Small intestine (tissue), 7 donors: ENCODE data around the gene KCNE3. TPM values are rescaled to one million over a fixed set of nuclear protein-coding genes. Genes with fewer than 3 reads are reported as not detected.

Source experiments
- DNase-seq, 2 donors: peaks; one replicate each; pipeline versions ENCODE4 v3.0.0 to v3.0.0-alpha.2; 2013
- FAIRE-seq: peaks from 2 replicates; lab custom pipeline; 2012; peaks lifted over from hg19 to GRCh38; lab: Jason Lieb, UNC
- H3K27ac ChIP-seq, 3 donors: one replicate each; pipeline ENCODE4 v1.5.1; 2013; ENCODE audit warnings: low read length in 2 of 3, mild to moderate bottlenecking in 2 of 3, control low read depth in 1 of 3, inconsistent platforms in 1 of 3, low read depth in 1 of 3, moderate library complexity in 1 of 3
- H3K27me3 ChIP-seq, 3 donors: one replicate each; pipeline ENCODE4 v1.6.1; 2013; ENCODE audit warnings: low read length in 3 of 3, inconsistent platforms in 1 of 3; ENCODE audit not compliant: control insufficient read depth in 3 of 3, insufficient read depth in 3 of 3
- H3K36me3 ChIP-seq, 3 donors: one replicate each; pipeline ENCODE4 v1.6.1; 2013; ENCODE audit warnings: low read length in 3 of 3, inconsistent platforms in 1 of 3, low read depth in 1 of 3, mild to moderate bottlenecking in 1 of 3, moderate library complexity in 1 of 3; ENCODE audit not compliant: control insufficient read depth in 3 of 3, insufficient read depth in 2 of 3
- H3K4me1 ChIP-seq, 3 donors: one replicate each; pipeline ENCODE4 v1.6.1; 2013; ENCODE audit warnings: low read length in 2 of 3, inconsistent platforms in 1 of 3, low read depth in 1 of 3, mild to moderate bottlenecking in 1 of 3, moderate library complexity in 1 of 3; ENCODE audit not compliant: control insufficient read depth in 3 of 3, insufficient read depth in 2 of 3
- H3K4me3 ChIP-seq, 3 donors: one replicate each; pipeline ENCODE4 v1.5.1; 2013; ENCODE audit warnings: low read length in 3 of 3, control low read depth in 1 of 3, inconsistent platforms in 1 of 3, low read depth in 1 of 3, mild to moderate bottlenecking in 1 of 3, moderate library complexity in 1 of 3
- H3K9me3 ChIP-seq, 2 donors: one replicate each; pipeline ENCODE4 v1.6.1; 2013; ENCODE audit warnings: low read depth in 1 of 2, low read length in 1 of 2; ENCODE audit not compliant: control insufficient read depth in 2 of 2, insufficient read depth in 1 of 2
- WGBS, 3 donors: extraction: QIAGEN DNeasy Blood & Tissue Kit; methylation state at CpG; one replicate each; pipeline ENCODE4 v1.1.7; 2013; 5-methylcytosine and 5-hydroxymethylcytosine counted together
- polyA plus RNA-seq, 4 donors: library from polyadenylated mRNA; stranded (reverse) in 3 of 4; unstranded in 1 of 4; fragments of 200-250 nt in 3 of 4; fragments of 120-200 nt in 1 of 4; gene quantifications; one replicate each; pipeline versions ENCODE4 v1.2.1 to v1.2.3, GENCODE V29; 2013
- donor health status: healthy with polysubstance abuse.
- donor health status: control.
- donor health status: control.
- donor health status: Bipolar disorder and iron deficiency.
- donor health status: healthy.

The KCNE3 gene
- polyA plus RNA-seq, 4 donors: 17.0 to 88.4 (median 29.3) TPM

DNA sequence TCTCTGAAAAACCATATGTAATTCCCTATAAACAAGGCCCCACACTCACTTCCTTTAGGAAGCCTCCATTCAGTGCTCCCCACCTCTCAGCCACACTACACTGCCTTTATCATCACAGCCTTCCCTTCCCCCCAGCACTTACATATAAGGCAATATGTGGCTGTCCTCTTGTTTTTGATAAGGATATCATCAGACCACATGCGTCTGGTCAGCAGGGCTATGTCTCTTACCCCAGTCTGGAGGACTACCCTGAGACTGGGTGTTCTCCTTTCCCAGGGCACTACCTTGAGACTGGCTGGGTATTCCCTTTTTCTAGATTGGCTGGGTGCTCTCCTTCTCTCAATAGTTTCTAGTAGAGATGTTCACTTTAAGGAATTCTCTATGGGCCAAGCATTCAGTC lies 7.8 kb downstream of the KCNE3 start:
- no peaks in the 10 kb centered on the region for H3K9me3 ChIP-seq
- H3K27ac ChIP-seq: no peak overlapping the region
- no peaks in the 10 kb centered on the region for H3K27me3 ChIP-seq
- H3K4me1 ChIP-seq: peaks cover 0 to 36% (median 6%) of the 10 kb centered on the region in 3 donors
- FAIRE-seq (no peak), DNase-seq (no peak)
- WGBS, 3 donors: 0 to 36% (median 0%) methylated on average over 1 of the region's 1 CpG
- H3K4me3 ChIP-seq: no peak overlapping the region
- peaks cover 3 to 64% (median 12%) of the 10 kb centered on the region in 3 donors for H3K36me3 ChIP-seq

DNA sequence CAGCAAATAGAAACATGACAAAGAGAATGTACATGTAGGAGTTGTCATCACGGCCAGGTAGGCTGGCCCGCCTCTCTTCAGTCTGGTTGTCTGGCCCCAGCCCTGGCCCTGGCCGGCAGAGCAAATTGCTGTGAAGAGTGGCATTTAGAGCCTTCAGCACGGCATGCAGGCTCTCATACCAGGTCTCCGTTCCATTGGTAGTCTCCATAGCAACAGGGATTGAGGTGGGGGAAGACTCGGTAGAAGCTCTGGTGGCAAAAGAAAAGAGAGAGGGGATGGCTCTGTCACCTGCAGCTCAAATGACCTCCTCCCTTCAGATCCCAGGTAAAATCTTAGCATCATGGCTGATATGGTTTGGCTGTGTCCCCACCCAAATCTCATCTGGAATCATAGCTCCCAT lies 10.0 kb downstream of the KCNE3 start:
- Histone ChIP-seq H3K4me3 (no peak overlapping the region), H3K36me3 (peaks cover 3 to 51% (median 12%) of the 10 kb centered on the region in 3 donors), H3K4me1 (peaks cover 0 to 19% (median 0%) of the 10 kb centered on the region in 3 donors), H3K27ac (no peak overlapping the region), H3K27me3 (no peaks in the 10 kb centered on the region), H3K9me3 (no peaks in the 10 kb centered on the region)
- DNase-seq (no peak), FAIRE-seq (no peak)
- WGBS, 3 donors: 70 to 82% (median 72%) methylated on average over 6 of the region's 6 CpGs

DNA sequence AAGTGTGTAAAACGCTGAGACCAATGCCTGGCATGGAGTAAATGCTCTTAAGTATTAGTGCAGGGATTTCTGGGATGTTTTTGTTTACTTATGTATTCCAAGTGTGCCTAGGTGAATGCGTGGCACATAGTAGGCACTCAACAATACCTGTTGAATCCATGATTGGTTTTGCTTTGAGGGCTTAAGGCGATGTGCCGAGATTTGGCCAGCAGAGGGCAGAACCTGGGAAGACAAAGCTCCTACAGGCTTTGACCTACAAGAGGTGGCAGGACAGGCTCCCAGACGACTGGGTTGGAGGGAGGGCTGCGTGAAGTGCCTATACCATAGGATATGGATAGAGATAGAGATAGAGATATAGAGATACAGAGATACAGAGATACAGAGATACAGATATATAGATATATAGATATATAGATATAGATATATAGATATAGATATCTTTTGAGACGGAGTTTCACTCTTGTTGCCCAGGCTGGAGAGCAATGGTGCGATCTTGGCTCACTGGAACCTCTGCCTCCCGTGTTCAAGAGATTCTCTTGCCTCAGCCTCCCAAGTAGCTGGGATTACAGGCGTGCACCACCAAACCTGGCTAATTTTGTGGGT lies 13.9 kb downstream of the KCNE3 start:
- FAIRE-seq: no peak
- no peaks in the 10 kb centered on the region for H3K27me3 ChIP-seq
- H3K4me3 ChIP-seq: no peak overlapping the region
- no peaks in the 10 kb centered on the region for H3K4me1 ChIP-seq
- peak; percentile 78 to 82 for DNase-seq
- no peaks in the 10 kb centered on the region for H3K9me3 ChIP-seq
- 25 to 38% (median 32%) methylated on average over 10 of the region's 10 CpGs for WGBS, 3 donors
- H3K36me3 ChIP-seq: peaks cover 3 to 21% (median 12%) of the 10 kb centered on the region in 3 donors
- H3K27ac ChIP-seq: no peak overlapping the region

DNA sequence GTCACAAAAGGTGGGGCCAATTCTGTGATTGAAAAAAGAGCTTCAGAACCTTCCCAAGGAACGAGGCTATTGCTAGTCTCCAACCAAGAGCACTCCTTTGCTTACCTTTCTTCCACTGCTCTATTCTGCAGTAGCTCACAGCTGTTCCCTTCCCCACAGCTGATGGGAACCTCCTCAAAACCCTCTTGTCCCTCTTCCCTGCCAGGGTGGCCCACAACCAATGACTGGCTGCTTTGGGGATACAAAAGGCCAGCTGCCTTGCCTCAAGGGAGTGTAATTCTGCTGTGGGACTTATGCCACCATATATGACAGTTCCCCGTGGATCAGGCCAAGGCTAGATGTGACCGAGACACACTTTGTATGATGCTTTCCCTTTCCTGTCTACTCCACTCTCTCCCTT lies 15.0 kb downstream of the KCNE3 start:
- peaks cover 3 to 14% (median 10%) of the 10 kb centered on the region in 3 donors for H3K36me3 ChIP-seq
- H3K4me3 ChIP-seq: no peak overlapping the region
- WGBS, 3 donors: 58 to 67% (median 62%) methylated on average over 3 of the region's 3 CpGs
- H3K27me3 ChIP-seq: no peaks in the 10 kb centered on the region
- FAIRE-seq (no peak), DNase-seq (peak in 1 of 2 donors; percentile 27)
- no peaks in the 10 kb centered on the region for H3K9me3 ChIP-seq
- H3K4me1 ChIP-seq: no peaks in the 10 kb centered on the region
- H3K27ac ChIP-seq: no peak overlapping the region

DNA sequence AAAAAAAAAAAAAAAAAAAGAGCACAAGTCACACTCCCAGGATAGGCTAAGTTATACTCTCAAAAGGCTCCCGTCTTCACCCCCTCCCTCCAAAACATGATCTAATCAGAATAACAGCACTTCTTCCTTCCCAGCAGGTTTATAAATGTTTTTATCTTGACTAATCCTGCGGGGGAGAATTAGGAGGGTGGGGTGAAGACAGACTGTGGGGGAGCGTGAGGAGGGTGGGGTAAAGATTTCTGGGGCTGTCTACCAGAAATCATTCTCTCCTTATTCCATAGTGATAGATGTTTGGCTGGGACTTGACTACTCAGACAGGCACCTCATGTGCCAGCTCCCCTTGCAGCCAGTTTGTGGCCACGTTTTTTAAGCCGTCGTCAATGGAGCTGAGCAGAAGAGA lies 17.0 kb downstream of the KCNE3 start:
- no peak overlapping the region for H3K27ac ChIP-seq
- no peak overlapping the region for H3K4me3 ChIP-seq
- no peaks in the 10 kb centered on the region for H3K27me3 ChIP-seq
- no peak for DNase-seq
- WGBS, 3 donors: 75 to 83% (median 80%) methylated on average over 6 of the region's 6 CpGs
- H3K36me3 ChIP-seq: no peaks in the 10 kb centered on the region
- FAIRE-seq: no peak
- H3K9me3 ChIP-seq: no peaks in the 10 kb centered on the region
- H3K4me1 ChIP-seq: no peaks in the 10 kb centered on the region

- FAIRE-seq (no peak), DNase-seq (peak; percentile 78 to 79)
- no peaks in the 10 kb centered on the region for H3K36me3 ChIP-seq
- peaks cover 0 to under 1% (median 0%) of the 10 kb centered on the region in 3 donors for H3K4me1 ChIP-seq
- no peaks in the 10 kb centered on the region for H3K9me3 ChIP-seq
- H3K27me3 ChIP-seq: no peaks in the 10 kb centered on the region
- WGBS, 3 donors: 54 to 95% (median 90%) methylated on average over 2 of the region's 2 CpGs
- H3K27ac ChIP-seq: no peak overlapping the region
- H3K4me3 ChIP-seq: no peak overlapping the region
Measured at GRCh38 chr11:74449369-74449931, 17.9 kb downstream of the KCNE3 start.

- Histone ChIP-seq H3K4me3 (no peak overlapping the region), H3K27ac (no peak overlapping the region), H3K36me3 (no peaks in the 10 kb centered on the region), H3K4me1 (peaks cover 0 to 15% (median 7%) of the 10 kb centered on the region in 3 donors), H3K27me3 (no peaks in the 10 kb centered on the region), H3K9me3 (no peaks in the 10 kb centered on the region)
- DNase-seq (no peak), FAIRE-seq (no peak)
Measured at GRCh38 chr11:74447720-74448119, 19.6 kb downstream of the KCNE3 start.

DNA sequence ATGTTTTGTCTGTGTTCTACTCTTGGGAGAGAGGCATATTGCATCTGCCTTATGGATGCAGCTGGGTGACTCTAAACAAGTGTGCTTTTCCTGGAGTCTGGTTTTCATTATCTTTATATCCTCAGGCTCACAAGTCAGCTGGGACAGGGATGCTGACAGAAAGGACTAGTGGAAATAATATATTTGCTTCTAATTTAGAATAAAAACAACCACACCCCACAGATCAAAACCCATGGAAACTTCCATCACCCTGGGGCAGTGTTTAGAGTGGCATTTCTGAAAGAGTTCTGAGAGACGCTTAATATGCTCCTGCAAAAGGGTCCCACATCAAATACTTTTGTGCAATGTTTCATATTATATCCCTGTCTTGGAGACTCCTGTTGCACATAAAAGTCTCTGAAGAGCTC lies 20.8 kb downstream of the KCNE3 start:
- Histone ChIP-seq H3K4me1 (peaks cover 0 to 25% (median 7%) of the 10 kb centered on the region in 3 donors), H3K9me3 (no peaks in the 10 kb centered on the region), H3K27me3 (no peaks in the 10 kb centered on the region), H3K36me3 (no peaks in the 10 kb centered on the region), H3K27ac (no peak overlapping the region), H3K4me3 (no peak overlapping the region)
- DNase-seq: no peak
- no peak for FAIRE-seq
- 86 to 96% (median 88%) methylated on average over 1 of the region's 1 CpG for WGBS, 3 donors
